HL-60 (cell line): ENCODE measurements around the gene CHRNA4.

Experiments
- DNase-seq, 2 experiments: peaks; one replicate each; pipeline ENCODE4 v3.0.0-alpha.2; 2010 to 2020; ENCODE audit warnings: low read depth in 1 of 2, low spot score in 1 of 2
- H3K27ac ChIP-seq: fragments of 250-450 bp; sonication (Bioruptor Pico); replicated peaks from 2 replicates; pipeline ENCODE4 v1.5.1; 2020; ENCODE audit warnings: mild to moderate bottlenecking, moderate library complexity
- H3K27me3 ChIP-seq: fragments of 250-450 bp; sonication (Bioruptor Pico); 2 replicates; pipeline ENCODE4 v1.5.1; 2021; ENCODE audit warnings: mild to moderate bottlenecking, moderate library complexity; ENCODE audit not compliant: insufficient read depth, poor library complexity, severe bottlenecking
- H3K4me3 ChIP-seq: replicated peaks from 2 replicates; pipeline ENCODE4 v1.5.1; 2011; ENCODE audit warnings: mild to moderate bottlenecking, control low read depth, low read length; ENCODE audit not compliant: insufficient read depth
- GABPA ChIP-seq: IDR thresholded peaks from 2 replicates; pipeline ENCODE4 v1.6.1; 2012; ENCODE audit warnings: low read depth
- POLR2AphosphoS5 ChIP-seq: IDR thresholded peaks from 2 replicates; pipeline ENCODE4 v1.6.1; 2012; ENCODE audit warnings: low read depth
- SPI1 ChIP-seq: IDR thresholded peaks from 2 replicates; pipeline ENCODE4 v1.6.1; 2012; ENCODE audit warnings: low read depth, mild to moderate bottlenecking, borderline replicate concordance
- TF ChIP-seq, protein P1 (sequence below): IDR thresholded peaks from one replicate; pipeline ENCODE4 v1.5.1; 2011; ENCODE audit warnings: low read length, control low read depth, inconsistent platforms; ENCODE audit not compliant: insufficient read depth
- TF ChIP-seq, protein P2 (sequence below): IDR thresholded peaks from 2 replicates; pipeline ENCODE4 v1.6.1; 2012; ENCODE audit warnings: low read depth; ENCODE audit not compliant: insufficient replicate concordance

Gene CHRNA4

DNA sequence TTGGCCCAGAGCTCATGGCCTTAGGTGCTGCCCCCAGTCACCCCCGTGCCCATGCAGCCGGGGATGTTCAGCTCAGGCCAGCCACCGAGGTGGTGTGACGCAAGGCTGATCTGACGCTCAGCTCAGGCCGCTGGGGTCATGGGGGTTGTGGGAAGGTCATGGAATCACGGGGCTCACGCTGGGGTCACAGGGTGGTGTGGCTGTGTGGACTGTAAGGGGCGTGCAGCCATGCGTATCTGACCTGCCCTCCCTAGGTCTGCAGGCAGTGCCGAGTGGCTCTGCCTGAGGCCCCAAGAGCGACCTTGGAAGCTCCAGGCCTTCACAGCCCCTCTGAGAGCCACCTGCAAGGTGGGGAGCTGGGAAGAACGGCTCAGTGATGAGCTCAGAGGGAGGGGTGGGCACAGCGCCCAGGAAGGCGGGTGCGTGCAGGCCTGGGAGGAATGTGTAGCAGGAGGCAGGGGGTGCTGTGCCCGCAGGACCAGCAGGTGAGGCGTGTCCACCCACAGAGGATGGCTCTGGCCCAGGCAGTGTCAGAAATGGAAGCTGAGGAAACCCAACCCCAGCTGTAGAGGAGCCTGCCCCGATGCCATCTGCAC is 27.8 kb downstream of the CHRNA4 start:
- Histone ChIP-seq H3K4me3 (no peak overlapping the region), H3K27ac (no peak overlapping the region), H3K27me3 (no peaks in the 10 kb centered on the region)
- DNase-seq, result no peak
- TF ChIP-seq SPI1 (no peak), POLR2AphosphoS5 (no peak), GABPA (no peak)
- TF ChIP-seq, protein P1, sequence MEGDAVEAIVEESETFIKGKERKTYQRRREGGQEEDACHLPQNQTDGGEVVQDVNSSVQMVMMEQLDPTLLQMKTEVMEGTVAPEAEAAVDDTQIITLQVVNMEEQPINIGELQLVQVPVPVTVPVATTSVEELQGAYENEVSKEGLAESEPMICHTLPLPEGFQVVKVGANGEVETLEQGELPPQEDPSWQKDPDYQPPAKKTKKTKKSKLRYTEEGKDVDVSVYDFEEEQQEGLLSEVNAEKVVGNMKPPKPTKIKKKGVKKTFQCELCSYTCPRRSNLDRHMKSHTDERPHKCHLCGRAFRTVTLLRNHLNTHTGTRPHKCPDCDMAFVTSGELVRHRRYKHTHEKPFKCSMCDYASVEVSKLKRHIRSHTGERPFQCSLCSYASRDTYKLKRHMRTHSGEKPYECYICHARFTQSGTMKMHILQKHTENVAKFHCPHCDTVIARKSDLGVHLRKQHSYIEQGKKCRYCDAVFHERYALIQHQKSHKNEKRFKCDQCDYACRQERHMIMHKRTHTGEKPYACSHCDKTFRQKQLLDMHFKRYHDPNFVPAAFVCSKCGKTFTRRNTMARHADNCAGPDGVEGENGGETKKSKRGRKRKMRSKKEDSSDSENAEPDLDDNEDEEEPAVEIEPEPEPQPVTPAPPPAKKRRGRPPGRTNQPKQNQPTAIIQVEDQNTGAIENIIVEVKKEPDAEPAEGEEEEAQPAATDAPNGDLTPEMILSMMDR, result no peak
- TF ChIP-seq, protein P2, sequence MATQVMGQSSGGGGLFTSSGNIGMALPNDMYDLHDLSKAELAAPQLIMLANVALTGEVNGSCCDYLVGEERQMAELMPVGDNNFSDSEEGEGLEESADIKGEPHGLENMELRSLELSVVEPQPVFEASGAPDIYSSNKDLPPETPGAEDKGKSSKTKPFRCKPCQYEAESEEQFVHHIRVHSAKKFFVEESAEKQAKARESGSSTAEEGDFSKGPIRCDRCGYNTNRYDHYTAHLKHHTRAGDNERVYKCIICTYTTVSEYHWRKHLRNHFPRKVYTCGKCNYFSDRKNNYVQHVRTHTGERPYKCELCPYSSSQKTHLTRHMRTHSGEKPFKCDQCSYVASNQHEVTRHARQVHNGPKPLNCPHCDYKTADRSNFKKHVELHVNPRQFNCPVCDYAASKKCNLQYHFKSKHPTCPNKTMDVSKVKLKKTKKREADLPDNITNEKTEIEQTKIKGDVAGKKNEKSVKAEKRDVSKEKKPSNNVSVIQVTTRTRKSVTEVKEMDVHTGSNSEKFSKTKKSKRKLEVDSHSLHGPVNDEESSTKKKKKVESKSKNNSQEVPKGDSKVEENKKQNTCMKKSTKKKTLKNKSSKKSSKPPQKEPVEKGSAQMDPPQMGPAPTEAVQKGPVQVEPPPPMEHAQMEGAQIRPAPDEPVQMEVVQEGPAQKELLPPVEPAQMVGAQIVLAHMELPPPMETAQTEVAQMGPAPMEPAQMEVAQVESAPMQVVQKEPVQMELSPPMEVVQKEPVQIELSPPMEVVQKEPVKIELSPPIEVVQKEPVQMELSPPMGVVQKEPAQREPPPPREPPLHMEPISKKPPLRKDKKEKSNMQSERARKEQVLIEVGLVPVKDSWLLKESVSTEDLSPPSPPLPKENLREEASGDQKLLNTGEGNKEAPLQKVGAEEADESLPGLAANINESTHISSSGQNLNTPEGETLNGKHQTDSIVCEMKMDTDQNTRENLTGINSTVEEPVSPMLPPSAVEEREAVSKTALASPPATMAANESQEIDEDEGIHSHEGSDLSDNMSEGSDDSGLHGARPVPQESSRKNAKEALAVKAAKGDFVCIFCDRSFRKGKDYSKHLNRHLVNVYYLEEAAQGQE, result no peak

DNA sequence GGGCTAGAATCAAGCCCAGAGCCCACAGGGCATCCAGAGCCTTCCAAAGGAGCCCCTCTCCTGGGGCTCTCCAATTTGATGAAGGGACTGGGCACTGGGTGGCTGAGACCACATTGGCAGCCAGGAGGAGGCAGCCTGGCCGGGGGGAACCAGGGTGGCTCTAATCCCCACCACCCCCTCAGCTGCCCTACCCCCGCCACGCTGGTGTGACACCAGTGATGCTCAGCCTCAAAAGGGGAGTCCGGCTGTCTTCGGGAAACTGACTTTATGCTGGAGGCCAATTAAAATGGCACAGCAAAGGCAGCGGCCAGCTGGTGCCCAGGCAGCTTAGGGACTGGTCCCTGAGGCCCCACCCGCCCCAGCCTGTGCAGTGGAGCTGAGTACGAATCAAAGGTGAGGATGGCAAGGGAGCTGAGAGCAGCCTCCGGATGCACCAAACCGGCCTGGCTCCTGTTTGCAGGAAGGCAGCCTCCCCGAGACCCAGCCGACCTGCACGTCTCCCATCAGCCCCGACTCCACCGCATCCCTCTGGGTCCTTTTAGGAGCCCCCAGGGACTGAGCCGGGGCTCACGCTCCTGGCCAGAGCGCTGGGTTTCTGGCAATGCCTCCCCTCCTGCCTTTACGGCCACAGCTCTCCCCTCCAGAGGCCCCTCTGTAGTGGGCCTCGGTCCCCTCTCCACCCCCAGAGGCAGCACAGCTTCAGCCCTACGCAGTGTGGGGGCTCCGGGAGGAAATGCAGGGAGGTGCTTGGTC is 28.5 kb downstream of the CHRNA4 start:
- Histone ChIP-seq H3K27ac (no peak overlapping the region), H3K4me3 (no peak overlapping the region), H3K27me3 (no peaks in the 10 kb centered on the region)
- no peak for DNase-seq
- TF ChIP-seq POLR2AphosphoS5, result no peak
- TF ChIP-seq, protein P2, result no peak
- TF ChIP-seq, protein P1, result no peak
- TF ChIP-seq GABPA, result no peak

DNA sequence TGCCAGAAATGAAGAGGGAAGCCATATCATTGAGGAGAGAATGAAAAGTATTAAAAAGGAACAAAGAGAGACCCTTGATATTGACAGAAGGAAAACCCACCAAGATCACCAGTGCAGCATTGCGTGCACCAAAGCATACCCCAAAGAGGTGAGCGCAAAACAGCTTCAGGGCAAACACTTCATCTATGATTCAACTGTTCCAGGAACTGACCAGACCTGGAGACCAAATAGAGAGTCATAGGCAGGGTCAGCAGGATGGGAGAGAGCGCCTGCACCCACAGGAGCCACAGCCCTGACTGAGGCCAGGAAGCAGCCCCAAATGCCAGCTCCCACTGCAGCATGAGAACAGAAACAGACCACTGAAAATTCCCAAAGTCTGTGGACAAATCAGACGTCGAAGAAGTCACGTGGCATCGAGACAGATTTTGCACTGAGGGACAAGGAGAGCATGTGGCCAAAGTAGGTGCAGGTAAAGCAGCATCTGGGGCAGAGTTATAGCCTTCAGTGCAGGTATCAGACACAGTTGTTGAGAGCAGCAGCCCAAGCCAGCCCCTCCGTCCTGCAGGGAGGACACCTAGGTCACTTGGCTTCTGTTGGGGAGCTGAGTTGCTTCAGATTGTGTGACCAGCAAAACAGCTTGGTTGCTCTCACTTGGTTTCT is 29.3 kb downstream of the CHRNA4 start:
- no peak for TF ChIP-seq GABPA
- TF ChIP-seq POLR2AphosphoS5, result no peak
- DNase-seq, result no peak
- H3K27me3 ChIP-seq, result no peaks in the 10 kb centered on the region
- no peak overlapping the region for H3K27ac ChIP-seq
- no peak overlapping the region for H3K4me3 ChIP-seq

DNA sequence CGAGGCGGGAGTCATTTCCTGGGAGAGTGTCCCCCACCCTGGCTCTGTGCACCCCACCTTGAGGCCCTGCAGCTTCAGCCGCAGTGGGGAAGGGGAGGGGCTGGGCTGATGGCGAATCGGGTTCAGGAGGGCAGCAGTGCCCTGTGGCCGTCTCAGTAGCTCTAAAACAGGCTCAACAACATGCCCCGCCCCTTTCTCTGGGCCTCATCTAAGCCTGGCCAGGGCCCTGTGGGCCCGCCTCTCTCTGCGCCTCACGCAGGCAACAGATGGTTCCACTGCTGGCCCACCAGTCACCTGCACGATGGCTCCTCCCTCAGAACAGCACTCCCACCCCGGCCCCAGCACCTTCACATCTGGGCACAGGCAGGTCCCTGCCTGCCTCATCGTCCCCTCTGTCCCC is 30.2 kb downstream of the CHRNA4 start:
- no peak for DNase-seq
- Histone ChIP-seq H3K4me3 (no peak overlapping the region), H3K27me3 (no peaks in the 10 kb centered on the region), H3K27ac (no peak overlapping the region)
- TF ChIP-seq, protein P2, result no peak
- TF ChIP-seq, protein P1, result no peak
- TF ChIP-seq GABPA (no peak), POLR2AphosphoS5 (no peak), SPI1 (no peak)
